ENCODE results near the gene LDHAL6A.
"Not testable (repeated sequence)": the region's sequence is repeated elsewhere in the genome, so short reads cannot be mapped to it uniquely, and the experiment has no call there.

LDHAL6A gene

DNA sequence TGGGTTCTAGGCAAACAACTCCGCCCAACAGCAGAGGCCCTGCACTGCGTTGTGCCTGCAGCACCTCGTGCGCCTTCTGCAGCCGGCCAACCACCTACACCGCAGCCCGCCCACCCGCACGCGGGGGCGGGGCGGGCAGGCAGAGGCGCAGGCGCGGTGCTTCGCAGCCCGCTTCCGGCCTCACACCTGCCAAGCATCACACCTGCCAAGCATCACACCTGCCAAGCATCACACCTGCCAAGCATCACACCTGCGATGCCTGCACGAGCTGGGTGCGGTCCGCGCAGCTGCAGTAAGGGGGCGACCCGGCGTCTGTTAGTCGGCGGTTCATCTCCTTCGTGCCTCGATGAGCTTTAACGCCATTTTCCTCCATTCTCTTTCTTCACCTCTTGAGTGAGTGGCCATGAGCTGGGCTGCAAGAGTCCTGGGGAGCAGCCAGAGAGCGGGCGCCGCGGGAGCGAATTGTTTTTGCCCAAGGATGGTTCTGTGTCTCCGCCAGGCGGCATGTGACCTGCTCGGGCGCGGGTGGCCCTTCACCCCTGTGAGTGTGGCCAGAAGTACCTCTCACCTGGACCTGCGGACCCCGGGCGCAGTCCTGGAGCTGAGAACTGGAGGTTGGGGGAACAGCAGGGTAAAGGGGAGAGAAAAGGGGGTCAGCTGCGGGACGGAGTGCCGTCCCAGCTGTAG lies at the start of gene LDHAL6A:
Gene LDHAL6A, plus strand, starts transcription at position 171 of the 687 bp plus-strand sequence. CDS start 825 bp downstream, outside the sequence.
- no peak for FAIRE-seq

DNA sequence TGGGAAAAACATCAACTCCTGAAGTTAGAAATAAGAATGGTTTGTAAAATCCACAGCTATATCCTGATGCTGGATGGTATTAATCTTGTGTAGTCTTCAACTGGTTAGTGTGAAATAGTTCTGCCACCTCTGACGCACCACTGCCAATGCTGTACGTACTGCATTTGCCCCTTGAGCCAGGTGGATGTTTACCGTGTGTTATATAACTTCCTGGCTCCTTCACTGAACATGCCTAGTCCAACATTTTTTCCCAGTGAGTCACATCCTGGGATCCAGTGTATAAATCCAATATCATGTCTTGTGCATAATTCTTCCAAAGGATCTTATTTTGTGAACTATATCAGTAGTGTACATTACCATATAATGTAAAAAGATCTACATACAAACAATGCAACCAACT lies 48.3 kb upstream of the LDHAL6A start:
- DNase-seq (ENCODE audit: extremely low spot score, insufficient read length, low read depth); FAIRE-seq: not testable (repeated sequence)

More for the DNA sequence above, at the start of gene LDHAL6A:
- DNase-seq (ENCODE audit: extremely low spot score, insufficient read length, low read depth), result no peak

DNA sequence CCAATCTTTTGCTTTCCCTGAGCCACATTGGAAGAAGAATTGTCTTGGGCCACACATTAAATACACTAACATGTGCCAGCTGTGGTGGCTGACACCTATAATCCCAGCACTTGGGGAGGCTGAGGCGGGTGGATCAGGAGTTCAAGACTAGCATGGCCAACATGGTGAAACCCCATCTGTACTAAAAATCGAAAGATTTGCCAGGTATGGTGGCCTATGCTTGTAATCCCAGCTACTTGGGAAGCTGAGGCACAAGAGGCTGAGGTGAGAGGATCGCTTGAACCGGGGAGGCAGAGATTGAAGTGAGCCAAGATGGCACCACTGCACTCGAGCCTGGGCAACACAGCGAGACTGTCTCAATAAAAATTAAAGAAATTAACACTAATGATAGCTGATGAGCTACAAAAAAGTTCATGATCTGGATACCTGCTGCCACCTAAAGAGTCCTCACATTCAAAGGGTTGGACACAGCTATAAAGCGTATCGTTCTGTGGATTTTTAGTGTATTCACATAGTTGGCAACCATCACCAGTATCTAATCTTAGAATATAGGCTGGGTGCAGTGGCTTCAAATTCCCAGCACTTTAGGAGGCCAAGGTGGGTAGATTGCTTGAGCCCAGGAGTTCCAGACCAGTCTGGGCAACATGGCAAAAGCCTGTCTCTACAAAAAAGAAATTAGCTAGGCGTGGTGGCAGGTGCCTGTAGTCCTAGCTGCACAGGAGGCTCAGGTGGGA lies 46.9 kb upstream of the LDHAL6A start:
- FAIRE-seq, result no peak
- DNase-seq (ENCODE audit: extremely low spot score, insufficient read length, low read depth), result no peak

DNA sequence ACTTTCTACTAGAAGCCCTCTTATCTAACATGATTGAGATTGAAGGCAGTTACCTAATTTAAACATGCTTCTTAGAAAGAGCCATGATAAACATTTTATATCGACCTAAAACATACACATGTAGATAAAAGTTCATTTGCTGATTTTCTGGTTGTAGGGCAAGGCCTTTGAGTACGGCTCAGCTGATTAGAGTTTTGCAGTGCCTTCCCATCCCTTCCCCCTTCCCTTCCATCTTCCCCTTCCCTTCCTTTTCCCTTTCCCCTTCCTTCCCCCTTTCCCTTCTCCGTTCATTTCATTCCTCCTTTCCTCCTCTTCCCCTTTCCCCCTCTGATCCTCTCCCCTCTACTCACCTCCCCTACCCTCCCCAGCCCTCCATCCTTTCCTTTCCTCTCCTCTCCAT lies 39.2 kb upstream of the LDHAL6A start:
- FAIRE-seq, result no peak
- no peak for DNase-seq (ENCODE audit: extremely low spot score, insufficient read length, low read depth)

DNA sequence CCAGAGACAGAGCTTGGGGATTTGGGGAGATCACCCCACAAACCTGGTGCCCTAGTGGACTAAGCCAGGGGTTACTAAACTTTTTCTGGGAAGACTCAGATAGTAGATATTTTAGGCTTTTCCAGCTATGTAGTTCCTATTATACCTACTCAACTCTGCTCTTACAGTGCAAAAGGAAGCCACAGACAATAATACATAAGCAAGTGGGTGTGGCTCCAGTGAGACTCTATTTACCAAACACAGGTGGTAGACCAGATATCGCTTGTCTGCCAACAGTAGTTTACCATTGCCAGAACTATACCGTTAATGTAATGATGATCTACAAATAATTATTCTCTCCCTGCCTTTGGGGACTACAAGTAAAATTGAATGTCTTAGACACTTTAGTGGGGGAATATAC lies 36.6 kb upstream of the LDHAL6A start:
- FAIRE-seq (no peak), DNase-seq (ENCODE audit: extremely low spot score, insufficient read length, low read depth) (no peak)

DNA sequence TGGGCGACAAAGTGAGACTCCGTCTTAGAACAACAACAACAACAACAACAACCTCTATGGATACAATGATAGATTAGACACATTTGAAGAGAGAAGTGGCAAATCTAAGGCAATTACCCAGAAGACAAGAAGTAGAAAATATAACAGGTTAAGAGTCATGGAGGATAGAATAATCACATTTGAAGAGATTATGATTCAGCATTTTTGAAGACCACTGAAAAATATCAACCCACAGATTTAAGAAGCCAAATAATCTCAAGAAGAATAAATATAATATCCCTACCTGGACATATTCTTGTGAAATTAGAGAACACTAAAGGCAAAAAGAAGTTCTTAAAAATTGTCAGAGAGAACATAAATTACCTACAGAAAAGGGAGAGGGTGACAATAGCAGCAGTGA lies 35.6 kb upstream of the LDHAL6A start:
- FAIRE-seq (no peak), DNase-seq (ENCODE audit: extremely low spot score, insufficient read length, low read depth) (no peak)

DNA sequence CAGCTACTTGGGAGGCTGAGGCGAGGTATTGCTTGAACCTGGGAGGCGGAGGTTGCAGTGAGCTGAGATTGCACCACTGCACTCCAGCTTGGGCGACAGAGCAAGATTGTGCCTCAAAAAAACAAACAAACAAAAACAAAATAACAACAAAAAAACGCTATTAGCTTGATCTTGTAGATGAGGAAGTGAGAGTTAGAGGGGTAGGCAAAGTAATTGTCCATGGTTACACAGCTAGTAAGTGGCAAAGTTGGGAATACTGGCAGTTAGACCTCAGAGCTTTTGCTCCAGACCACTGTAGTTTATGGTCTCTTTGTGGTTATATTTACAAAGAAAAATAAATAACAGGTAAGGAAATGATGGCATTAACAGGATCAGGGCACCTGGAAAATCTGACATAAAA lies 28.4 kb upstream of the LDHAL6A start:
- no peak for FAIRE-seq

DNA sequence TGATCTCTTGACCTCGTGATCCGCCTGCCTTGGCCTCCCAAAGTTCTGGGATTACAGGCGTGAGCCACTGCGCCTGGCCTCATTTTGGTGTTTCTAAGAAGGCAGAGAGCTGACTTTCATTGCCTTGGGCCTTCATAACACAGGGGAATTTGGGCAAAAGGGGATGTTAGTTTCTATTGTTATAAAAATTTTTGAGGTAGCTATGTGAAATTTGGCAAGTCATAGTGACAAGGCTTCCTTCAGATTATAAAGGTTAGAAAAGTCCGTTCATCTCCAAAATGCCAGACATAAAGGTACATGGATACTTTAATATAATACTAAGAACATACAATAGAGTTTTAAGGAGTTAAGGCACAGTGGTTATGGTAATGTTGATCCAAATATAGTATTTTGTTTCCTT lies 26.3 kb upstream of the LDHAL6A start:
- DNase-seq (ENCODE audit: extremely low spot score, insufficient read length, low read depth) (no peak), FAIRE-seq (no peak)

More for the DNA sequence above, 28.4 kb upstream of the LDHAL6A start:
- DNase-seq (ENCODE audit: extremely low spot score, insufficient read length, low read depth), result no peak

DNA sequence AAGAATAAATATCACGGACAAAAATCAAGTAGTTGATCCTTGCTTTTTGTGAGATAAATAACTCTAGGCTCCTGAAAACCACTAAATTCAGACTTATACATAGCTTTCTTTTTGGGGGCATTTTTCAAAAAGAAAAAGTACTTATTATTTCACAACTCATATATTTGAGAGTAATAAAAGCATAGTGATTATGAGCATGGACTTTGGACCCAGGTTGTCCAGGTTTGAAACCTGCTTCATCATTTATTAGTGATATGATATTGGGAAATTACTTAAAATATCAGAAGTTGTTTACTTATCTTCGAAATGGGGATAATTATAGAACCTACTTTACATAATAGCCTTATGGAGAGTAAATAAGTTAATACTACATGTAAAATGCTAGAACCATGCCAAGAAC lies 17.0 kb upstream of the LDHAL6A start:
- FAIRE-seq, result no peak
- no peak for DNase-seq (ENCODE audit: extremely low spot score, insufficient read length, low read depth)

DNA sequence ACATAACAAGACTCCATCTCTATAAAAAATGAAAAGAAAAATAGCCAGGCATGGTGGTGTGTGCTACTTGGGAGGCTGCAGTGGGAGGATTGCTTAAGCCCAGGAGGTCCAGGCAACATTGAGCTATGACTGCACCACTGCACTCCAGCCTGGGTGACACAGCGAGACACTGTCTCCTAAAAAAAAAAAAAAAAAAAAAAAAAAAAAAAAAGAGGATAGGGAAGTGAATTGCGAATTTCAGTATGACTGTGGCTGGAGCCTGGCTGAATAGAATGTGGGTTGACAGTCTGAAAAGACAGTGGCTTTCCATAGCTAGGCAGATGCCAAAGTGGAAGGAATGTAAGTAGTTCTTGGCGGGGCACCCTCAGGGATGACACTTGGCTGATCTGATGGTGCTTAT lies 6.4 kb upstream of the LDHAL6A start:
- DNase-seq (ENCODE audit: extremely low spot score, insufficient read length, low read depth) (no peak), FAIRE-seq (no peak)

DNA sequence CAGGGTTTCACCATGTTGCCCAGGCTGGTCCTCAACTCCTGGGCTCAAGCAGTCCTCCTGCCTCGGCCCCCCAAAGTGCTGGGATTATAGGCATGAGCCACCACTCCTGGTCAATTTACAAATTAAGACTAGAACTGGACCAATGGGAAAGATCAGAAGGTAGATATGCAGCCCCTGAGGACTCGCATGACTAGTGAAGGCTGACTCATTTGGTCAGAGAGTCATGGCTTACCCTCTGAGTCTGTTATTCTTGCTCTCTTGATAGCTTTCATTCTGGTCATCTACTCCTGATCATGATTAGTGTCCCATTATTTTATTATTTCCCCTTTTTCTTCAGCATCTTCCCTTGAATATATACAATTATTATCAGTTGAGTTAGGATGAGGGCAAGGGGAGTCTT lies 2.7 kb upstream of the LDHAL6A start:
- DNase-seq (ENCODE audit: extremely low spot score, insufficient read length, low read depth), result no peak
- no peak for FAIRE-seq

DNA sequence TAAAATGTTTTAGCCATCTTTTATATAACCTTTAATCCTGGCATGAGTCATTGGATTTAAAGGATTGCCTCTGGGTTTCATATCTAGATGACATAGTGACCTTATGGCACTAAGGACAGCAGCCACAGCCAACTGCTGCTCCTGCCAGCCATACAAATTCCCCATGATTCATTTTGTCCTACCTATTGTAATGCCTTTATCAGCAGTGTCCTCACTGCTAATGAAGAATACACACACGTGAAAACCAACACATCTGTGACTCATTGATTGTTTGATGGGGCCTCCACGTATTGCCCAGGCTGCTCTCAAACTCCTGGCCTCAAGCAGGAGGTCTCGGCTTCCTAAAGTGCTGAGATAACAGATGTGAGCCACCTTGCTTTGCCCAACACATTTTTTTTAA lies 1.8 kb downstream of the LDHAL6A start:
- FAIRE-seq (no peak), DNase-seq (ENCODE audit: extremely low spot score, insufficient read length, low read depth) (no peak)

DNA sequence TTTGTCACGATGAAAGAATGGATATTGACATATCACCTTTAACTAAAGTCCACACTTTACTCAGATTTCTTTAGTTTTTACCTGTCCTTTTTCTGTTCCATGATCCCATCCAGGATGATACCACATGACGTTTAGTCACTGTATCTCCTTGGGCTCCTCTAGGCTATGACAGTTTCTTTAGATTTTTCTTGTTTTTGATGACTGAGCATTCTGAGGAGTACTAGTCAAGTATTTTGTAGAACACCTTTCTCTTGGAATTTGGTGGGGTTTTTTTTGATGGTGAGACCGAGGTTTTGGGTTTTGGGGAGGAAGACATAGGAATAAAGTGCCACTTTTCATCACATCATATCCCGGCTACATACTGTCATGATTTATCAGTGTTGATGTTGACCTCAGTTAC lies 4.0 kb downstream of the LDHAL6A start:
- no peak for FAIRE-seq
- no peak for DNase-seq (ENCODE audit: extremely low spot score, insufficient read length, low read depth)

DNA sequence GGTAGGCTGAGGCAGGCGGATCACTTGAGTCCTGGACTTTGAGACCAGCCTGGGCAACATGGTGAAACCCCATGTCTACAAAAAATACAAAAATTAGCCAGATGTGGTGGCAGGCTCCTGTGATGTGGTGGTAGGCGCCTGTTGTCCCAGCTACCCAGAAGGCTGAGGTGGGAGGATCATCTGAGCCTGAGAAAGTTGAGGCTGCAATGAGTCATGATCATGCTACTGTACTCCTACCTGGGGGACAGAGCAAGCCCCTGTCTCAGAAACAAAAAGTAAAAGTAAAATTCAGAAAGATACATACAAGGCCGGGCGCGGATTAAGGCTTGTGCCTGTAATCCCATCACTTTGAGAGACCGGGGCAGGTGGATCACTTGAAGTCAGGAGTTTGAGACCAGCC lies 6.3 kb downstream of the LDHAL6A start:
- FAIRE-seq, result no peak
- no peak for DNase-seq (ENCODE audit: extremely low spot score, insufficient read length, low read depth)

DNA sequence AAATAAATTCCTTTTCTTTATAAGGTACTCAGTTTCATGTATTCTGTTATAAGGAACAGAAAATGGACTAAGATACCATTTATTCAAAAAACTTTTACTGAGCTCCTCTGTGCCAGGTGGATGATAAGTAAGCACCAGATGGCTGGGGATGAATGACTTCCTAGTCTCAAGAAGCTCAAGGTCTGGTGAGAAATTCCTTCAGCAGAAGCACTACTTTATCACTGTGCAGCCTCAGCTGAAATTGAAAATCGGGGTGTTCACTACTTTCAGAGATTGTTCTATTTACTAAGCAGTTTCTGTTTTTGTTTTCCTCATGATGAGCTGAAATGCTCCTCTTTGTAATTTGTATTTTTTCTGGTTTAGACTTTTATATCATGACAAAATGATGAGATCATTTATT lies 7.8 kb downstream of the LDHAL6A start:
- FAIRE-seq (no peak), DNase-seq (ENCODE audit: extremely low spot score, insufficient read length, low read depth) (no peak)

DNA sequence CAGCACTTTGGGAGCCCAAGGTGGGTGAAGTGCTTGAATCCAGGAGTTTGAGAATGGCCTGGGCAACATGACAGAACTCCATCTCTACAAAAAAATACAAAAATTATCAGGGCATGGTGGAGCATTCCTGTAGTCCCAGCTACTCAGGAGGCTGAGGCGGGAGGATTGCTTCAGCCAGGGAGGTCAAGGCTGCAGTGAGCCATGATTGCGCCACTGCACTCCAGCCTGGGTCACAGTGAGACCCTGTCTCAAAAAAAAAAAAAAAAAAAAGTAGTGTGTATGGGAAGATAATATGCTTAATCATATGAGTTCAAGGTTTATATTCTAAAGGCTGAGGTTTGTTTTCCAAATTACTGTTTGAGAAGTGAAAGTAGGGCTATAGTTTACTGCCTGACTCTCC lies 10.7 kb downstream of the LDHAL6A start:
- no peak for FAIRE-seq
- DNase-seq (ENCODE audit: extremely low spot score, insufficient read length, low read depth), result no peak

DNA sequence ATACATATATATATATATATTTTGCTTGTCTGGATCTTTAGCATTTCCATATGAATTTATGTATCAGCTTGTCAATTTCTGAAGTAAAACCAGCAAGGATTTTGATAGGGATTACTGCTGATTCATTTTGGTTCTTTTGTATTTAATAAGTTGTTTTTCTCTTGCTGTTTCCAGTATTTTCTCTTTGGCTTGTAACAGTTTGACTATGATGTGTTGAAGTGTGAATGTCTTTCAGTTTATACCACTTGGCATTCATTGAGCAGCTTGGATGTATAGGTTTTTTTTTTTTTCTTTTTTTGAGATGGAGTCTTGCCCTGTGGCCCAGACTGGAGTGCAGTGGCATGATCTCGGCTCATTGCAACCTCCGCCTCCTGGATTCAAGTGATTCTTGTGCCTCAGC lies 12.4 kb downstream of the LDHAL6A start:
- DNase-seq (ENCODE audit: extremely low spot score, insufficient read length, low read depth), result no peak
- FAIRE-seq, result no peak

DNA sequence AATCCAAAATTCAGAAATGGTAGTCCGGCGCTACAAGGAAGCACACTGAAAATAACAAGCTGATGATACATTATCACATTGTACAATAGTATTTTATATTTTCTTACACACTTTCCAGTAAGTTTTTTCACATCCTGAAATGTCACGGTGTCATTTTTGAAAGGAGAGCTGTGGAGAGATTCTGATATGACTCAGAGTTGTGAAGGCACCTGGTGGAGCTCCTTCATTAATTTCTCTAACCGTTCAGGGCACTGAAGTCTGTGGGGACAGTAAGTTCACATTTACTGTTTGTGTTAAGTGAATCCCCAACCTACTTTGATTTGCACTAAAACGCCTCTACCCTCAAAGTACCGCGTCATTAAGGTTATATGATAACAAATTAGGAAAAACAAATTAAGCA lies 13.3 kb downstream of the LDHAL6A start:
- no peak for FAIRE-seq

DNA sequence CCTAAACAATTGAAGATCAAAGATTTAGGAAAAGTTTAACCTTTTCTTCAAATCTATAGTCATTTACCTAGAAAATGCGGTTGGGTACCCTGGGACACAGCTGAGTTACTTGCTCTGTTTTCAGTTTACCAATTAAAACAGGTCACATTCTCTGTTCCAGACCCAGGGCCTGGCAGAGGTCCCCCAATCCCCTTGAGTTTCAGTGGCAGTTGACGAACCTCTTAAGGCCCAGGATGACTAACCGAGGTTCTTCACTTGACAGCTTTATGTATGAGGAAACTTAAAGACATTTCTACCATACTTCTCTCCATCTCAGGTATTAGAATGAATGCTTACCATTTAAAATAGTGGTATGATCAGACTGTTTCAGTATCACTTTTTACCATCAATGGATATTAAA lies 16.3 kb downstream of the LDHAL6A start:
- FAIRE-seq (no peak), DNase-seq (ENCODE audit: extremely low spot score, insufficient read length, low read depth) (no peak)

More for the DNA sequence above, 13.3 kb downstream of the LDHAL6A start:
- DNase-seq (ENCODE audit: extremely low spot score, insufficient read length, low read depth), result no peak

DNA sequence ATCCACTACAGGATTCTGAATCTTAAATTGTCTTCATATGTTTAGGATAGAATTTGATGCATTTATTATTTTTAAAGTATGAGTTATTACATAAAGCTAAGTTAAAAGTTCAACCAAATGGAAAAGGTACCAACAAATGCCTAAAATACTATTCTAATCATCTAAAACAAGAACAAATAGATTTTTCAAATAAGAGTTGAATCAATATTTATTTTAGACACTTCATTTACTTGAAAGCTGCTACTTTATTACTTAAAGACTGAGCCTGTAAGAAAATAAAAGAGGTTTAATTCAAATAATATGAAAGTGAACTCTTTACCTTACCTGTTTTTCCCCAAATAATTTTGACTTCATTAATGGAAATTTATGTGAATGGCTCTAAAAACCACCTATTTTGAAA lies 16.9 kb downstream of the LDHAL6A start:
- FAIRE-seq, result no peak

DNA sequence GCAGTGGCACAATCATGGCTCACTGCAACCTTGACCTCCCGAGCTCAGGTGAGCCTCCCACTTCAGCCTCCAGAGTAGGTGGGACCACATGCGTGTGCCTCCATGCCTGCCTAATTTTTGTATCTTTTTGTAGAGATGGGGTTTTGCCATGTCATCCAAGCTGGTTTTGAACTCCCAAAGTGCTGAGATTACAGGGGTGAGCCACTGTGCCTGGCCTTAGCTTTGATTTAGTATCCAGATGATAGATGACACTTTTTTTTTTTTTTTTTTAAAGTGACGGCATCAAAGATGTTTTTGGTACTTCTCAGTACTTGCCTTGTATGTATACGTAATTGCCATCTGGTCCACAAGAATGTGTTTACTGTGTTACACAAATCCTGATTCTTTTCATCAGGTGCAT lies 23.4 kb downstream of the LDHAL6A start:
- DNase-seq (ENCODE audit: extremely low spot score, insufficient read length, low read depth) (no peak), FAIRE-seq (no peak)

More for the DNA sequence above, 16.9 kb downstream of the LDHAL6A start:
- DNase-seq (ENCODE audit: extremely low spot score, insufficient read length, low read depth), result no peak
